ENCODE results near the gene SAXO2.
"Not testable (repeated sequence)": the region's sequence is repeated elsewhere in the genome, so short reads cannot be mapped to it uniquely, and the experiment has no call there.

DNA sequence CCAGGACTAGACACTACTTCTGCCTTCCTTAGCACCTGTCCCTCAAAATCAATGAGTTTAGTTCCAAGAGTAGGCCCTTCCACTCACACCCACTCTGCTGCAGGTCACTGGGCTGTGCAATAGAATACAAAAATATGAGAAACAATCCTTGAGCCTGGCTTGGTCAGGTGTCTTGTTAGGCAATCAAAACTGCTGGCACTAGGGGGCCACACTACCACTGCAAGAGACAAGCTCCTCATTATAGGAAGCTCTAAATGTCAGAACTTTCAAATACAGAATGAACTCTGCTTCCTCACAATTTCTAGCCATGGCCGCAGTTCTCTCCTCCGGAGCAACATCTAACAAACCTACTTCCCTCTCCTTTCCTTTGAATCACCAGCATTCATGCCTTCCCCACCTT lies 41.1 kb upstream of the SAXO2 start:
- not testable (repeated sequence) for TF ChIP-seq POLR2A, EP300 (IDR thresholded peaks at IDR 0.05)
- TF ChIP-seq, protein P1, sequence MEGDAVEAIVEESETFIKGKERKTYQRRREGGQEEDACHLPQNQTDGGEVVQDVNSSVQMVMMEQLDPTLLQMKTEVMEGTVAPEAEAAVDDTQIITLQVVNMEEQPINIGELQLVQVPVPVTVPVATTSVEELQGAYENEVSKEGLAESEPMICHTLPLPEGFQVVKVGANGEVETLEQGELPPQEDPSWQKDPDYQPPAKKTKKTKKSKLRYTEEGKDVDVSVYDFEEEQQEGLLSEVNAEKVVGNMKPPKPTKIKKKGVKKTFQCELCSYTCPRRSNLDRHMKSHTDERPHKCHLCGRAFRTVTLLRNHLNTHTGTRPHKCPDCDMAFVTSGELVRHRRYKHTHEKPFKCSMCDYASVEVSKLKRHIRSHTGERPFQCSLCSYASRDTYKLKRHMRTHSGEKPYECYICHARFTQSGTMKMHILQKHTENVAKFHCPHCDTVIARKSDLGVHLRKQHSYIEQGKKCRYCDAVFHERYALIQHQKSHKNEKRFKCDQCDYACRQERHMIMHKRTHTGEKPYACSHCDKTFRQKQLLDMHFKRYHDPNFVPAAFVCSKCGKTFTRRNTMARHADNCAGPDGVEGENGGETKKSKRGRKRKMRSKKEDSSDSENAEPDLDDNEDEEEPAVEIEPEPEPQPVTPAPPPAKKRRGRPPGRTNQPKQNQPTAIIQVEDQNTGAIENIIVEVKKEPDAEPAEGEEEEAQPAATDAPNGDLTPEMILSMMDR (IDR thresholded peaks at IDR 0.05) = not testable (repeated sequence)

Measured in sigmoid colon (tissue), 4 donors.